Raji (cell line): ENCODE data around the gene GRM3.

Experiments used
- POLR2A ChIP-seq: IDR thresholded peaks from 2 replicates; pipeline ENCODE4 v1.6.1; 2011; ENCODE audit warnings: low read depth, low read length, control low read depth; ENCODE audit not compliant: insufficient read depth

The GRM3 gene

GRCh38 chr7:86793136-86793535 is 149.4 kb downstream of the GRM3 start:
- no peak for TF ChIP-seq POLR2A

GRCh38 chr7:86814661-86815379 is 171.1 kb downstream of the GRM3 start:
- TF ChIP-seq POLR2A: no peak

- TF ChIP-seq POLR2A: no peak
Observed at GRCh38 chr7:86815556-86815955, 171.8 kb downstream of the GRM3 start.

GRCh38 chr7:86818903-86819302 is 175.2 kb downstream of the GRM3 start:
- TF ChIP-seq POLR2A: no peak

- no peak for TF ChIP-seq POLR2A
Observed at GRCh38 chr7:86823769-86824168, 180.1 kb downstream of the GRM3 start.

- TF ChIP-seq POLR2A: no peak
Observed at GRCh38 chr7:86825264-86825663, 181.6 kb downstream of the GRM3 start.

GRCh38 chr7:86826948-86827347 is 183.2 kb downstream of the GRM3 start:
- no peak for TF ChIP-seq POLR2A

GRCh38 chr7:86833360-86833759 is 189.7 kb downstream of the GRM3 start:
- TF ChIP-seq POLR2A: no peak

GRCh38 chr7:86837235-86837634 is 193.5 kb downstream of the GRM3 start:
- no peak for TF ChIP-seq POLR2A

- no peak for TF ChIP-seq POLR2A
Observed at GRCh38 chr7:86844608-86845007, 200.9 kb downstream of the GRM3 start.

GRCh38 chr7:86846494-86847190 is 202.9 kb downstream of the GRM3 start:
- TF ChIP-seq POLR2A: no peak

- TF ChIP-seq POLR2A: no peak
Observed at GRCh38 chr7:86848226-86848625, 204.5 kb downstream of the GRM3 start.

GRCh38 chr7:86851566-86851965 is 207.9 kb downstream of the GRM3 start:
- no peak for TF ChIP-seq POLR2A

- TF ChIP-seq POLR2A: no peak
Observed at GRCh38 chr7:86863452-86863851, 219.7 kb downstream of the GRM3 start.

- TF ChIP-seq POLR2A: no peak
Observed at GRCh38 chr7:86867163-86867762, 223.6 kb downstream of the GRM3 start.

GRCh38 chr7:86876146-86876545 is 232.4 kb downstream of the GRM3 start:
- TF ChIP-seq POLR2A: no peak
